CMK (cell line): Measurements from ENCODE around the gene KRR1.
A peak's percentile ranks its signal among the peaks of the same experiment; 100 is the strongest.

Experiments used
- DNase-seq: peaks from one replicate; pipeline ENCODE4 v3.0.0-alpha.2; 2010; ENCODE audit warnings: low read depth

Gene KRR1

GRCh38 chr12:75511116-75512048, at the start of gene KRR1:
TSS of gene KRR1 (minus strand) at chr12:75511609. CDS start at chr12:75511597, 12 bp downstream.
- DNase-seq = peak; percentile 91

GRCh38 chr12:75560167-75560566, 48.8 kb upstream of the KRR1 start:
- DNase-seq = no peak

- DNase-seq = no peak
Observed at GRCh38 chr12:75558287-75558686, 46.9 kb upstream of the KRR1 start.

GRCh38 chr12:75556311-75556899, 45.0 kb upstream of the KRR1 start:
- no peak for DNase-seq

GRCh38 chr12:75554556-75554880, 43.1 kb upstream of the KRR1 start:
- no peak for DNase-seq

GRCh38 chr12:75553836-75554555, 42.6 kb upstream of the KRR1 start:
- no peak for DNase-seq

GRCh38 chr12:75553398-75553797, 42.0 kb upstream of the KRR1 start:
- DNase-seq = no peak

- no peak for DNase-seq
Observed at GRCh38 chr12:75551477-75551876, 40.1 kb upstream of the KRR1 start.

GRCh38 chr12:75550401-75551240, 39.2 kb upstream of the KRR1 start:
- DNase-seq = no peak

- DNase-seq = no peak
Observed at GRCh38 chr12:75549989-75550388, 38.6 kb upstream of the KRR1 start.

GRCh38 chr12:75548879-75549278, 37.5 kb upstream of the KRR1 start:
- DNase-seq = no peak

GRCh38 chr12:75545636-75546035, 34.2 kb upstream of the KRR1 start:
- DNase-seq = no peak

GRCh38 chr12:75543529-75543928, 32.1 kb upstream of the KRR1 start:
- no peak for DNase-seq

- no peak for DNase-seq
Observed at GRCh38 chr12:75542942-75543341, 31.5 kb upstream of the KRR1 start.

- DNase-seq = no peak
Observed at GRCh38 chr12:75539889-75540288, 28.5 kb upstream of the KRR1 start.

GRCh38 chr12:75533239-75533638, 21.8 kb upstream of the KRR1 start:
- no peak for DNase-seq

GRCh38 chr12:75529826-75530225, 18.4 kb upstream of the KRR1 start:
- no peak for DNase-seq

GRCh38 chr12:75529316-75529715, 17.9 kb upstream of the KRR1 start:
- DNase-seq = no peak

GRCh38 chr12:75528692-75529091, 17.3 kb upstream of the KRR1 start:
- DNase-seq = no peak

GRCh38 chr12:75528272-75528671, 16.9 kb upstream of the KRR1 start:
- DNase-seq = no peak

- no peak for DNase-seq
Observed at GRCh38 chr12:75526655-75527511, 15.5 kb upstream of the KRR1 start.
